SKM-1 (cell line): ENCODE measurements around the gene NCOA5.

Source experiments
- DNase-seq: peaks from one replicate; lab custom pipeline; 2025; ENCODE audit not compliant: unreplicated experiment; lab: John Stamatoyannopoulos, UW

Gene NCOA5

DNA sequence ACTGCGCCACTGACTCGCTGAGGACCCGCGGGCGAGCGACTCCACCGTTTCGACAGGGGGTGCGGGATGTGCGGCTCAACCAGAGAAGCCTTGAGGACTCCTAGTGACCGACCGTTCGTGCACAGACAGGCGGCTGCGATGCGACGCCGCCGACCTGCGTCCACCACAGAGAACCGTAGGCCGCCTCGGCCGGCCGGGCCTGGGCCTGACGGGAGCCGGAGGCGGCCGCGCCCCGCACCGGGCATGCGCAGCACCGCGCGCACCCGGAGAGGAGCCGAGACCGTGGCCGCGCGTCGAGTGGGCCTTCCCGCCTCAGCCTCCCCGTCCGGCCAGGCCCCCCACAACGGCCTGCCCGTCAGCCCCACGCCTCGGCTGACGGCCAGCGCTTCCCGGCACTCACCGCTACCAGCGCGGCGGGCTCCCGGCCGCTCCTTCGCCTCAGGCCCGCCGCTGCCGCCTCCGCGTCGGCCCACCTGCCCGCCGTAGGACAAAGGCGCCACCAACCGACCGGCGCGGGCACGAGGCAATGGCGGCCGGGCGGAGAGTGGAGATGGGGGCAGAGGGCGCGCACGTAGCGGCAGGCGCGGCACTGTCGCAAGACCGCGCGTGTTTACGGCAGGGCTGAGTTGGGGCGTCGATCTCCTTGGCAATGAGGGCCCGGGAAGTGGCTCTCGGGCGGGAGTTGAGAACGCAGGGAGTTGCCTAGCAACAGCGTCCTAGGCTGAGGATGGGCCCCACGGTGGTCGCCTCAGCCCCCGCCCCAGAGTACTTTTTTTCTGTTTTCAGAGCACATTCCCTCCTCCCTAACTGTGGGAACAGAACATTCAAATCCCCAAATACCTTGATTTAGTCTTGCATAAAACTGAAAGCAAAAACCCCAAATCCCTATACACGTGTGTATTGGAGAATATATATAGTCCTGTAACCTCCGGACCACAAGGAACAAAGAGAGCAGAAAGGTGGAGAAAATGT lies at the start of gene NCOA5:
Gene NCOA5 (minus strand): TSS at position 546 of the 972 bp plus-strand sequence. CDS start 10,538 bp downstream, outside the sequence.
- peak; percentile 90 for DNase-seq

DNA sequence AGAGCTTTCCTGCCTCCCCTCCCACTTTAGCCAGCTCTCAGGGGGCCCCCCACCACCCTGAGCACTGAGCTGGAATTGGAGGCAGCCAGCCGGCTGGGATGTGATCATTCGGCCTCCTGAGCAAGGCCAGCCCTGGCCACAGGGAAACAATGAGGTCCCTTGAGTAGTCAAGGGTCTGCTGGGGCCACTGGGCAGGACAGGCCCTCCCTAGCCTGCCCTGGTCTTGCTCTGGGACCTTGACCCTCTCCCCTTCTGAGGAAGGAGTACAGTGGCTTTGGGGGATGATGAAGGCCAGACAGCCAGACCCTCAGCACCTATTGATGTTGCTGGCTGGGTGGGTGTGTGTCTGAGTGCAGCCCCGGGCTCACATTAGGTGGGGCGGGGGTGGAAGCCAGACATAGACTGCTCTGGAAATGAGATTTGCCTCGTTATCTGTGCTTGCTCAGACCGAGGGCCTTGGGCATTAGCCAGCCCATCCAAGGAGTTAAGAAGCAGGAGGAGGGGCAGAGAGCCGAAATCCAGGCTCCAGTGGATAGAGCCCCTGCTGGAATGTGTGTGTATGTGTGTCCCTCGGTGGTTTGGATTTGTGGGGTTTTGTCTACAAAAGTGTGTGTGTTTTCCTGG lies 49.6 kb upstream of the NCOA5 start:
- no peak for DNase-seq

DNA sequence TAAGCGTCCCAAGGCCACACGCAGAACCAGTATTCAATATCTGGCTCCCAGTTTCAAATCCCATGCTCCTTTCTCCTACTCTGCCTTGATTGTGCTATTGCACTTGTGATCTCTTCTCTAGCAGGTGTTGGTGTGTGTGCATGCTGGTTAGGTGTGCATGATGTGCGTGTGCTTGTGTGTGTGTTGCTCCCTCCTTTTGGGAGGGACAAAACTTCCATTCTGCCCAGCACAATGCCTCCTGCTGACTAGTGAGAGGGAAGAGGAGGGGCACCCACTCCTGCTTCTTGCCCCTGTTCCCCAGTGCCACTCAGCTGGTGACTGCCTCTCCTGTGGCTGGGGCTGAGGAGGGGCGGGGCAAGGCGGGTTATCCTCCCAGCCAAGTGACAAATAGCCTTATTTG lies 48.1 kb upstream of the NCOA5 start:
- DNase-seq = no peak

DNA sequence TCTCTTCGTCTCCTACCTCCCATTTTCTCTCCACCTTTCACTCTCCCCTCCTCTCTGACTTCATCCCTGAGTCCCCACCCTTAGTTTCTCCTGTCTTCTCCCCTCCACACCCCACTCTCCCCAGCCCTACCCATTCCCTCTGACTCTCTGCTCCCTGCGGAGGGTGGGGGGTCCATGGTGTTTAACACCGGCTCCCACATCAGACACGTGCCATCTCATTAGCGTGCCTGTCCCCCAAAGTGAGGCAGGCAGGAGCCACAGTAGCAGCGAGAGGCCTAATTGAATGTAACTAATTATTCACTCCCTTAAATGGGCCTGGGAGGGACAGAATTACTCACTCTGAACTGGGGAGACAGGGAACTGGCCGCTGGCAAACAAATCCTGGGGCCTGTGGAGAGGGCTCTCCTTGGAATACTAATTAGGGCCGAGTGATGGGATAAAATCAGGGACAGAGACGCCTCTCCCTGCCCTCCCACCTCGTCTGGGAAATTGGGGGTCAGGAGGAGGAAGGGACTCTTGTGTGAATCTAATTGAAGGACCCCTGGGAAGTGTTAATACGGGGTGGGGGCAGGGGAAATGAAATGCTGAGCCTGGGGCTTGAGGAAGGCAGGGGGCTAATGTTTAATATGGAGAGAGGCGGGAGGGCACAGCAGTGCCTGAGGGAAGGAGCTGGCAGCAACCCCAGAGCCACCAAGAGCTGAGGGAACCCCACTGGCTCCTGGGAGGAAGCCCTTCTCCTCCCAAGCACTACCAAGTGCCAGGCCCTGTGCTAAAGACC lies 46.3 kb upstream of the NCOA5 start:
- DNase-seq = no peak

DNA sequence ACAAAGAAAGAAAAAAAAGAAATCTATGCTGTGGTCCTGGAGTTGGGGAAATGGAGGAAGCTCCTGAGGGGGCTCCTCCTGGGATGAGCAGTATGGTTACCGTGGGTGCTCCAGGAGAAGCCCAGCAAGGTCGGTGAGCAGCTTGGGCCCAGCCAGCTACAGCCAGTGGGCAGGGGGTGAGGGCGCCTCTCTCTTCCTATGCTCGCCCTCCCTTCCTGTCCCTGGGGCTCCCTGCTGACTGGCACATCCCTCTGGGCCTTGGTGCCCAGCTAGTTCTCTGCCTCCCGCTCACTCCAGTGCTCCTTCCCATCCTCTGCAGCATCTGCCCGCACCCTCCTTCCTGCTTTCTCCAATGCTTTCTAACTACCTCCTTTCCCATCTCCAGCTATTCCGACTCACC lies 45.0 kb upstream of the NCOA5 start:
- no peak for DNase-seq

- no peak for DNase-seq
Observed at GRCh38 chr20:46133886-46134654, 44.3 kb upstream of the NCOA5 start.

DNA sequence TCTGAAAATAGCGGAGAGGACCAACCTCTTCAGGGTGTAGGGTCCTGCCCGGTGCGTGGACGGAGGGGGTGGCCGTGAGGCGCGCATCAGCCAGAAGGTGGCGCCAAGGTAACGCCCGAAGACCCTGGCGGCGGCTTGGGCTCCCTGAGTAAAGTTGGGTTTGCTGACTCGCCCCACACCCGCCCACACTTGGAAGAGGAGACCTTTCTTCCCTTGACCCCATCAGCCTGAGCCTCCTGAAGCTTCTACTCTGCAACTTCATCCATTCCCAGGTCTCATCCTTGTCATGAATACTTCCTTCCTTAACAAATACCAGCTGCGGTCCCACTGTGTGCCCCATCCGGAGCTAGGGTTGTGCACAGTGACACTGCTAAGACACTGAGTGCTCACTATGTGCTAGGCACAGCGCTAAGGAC lies 43.0 kb upstream of the NCOA5 start:
- peak; percentile 46 for DNase-seq

- no peak for DNase-seq
Observed at GRCh38 chr20:46131396-46131795, 41.6 kb upstream of the NCOA5 start.

DNA sequence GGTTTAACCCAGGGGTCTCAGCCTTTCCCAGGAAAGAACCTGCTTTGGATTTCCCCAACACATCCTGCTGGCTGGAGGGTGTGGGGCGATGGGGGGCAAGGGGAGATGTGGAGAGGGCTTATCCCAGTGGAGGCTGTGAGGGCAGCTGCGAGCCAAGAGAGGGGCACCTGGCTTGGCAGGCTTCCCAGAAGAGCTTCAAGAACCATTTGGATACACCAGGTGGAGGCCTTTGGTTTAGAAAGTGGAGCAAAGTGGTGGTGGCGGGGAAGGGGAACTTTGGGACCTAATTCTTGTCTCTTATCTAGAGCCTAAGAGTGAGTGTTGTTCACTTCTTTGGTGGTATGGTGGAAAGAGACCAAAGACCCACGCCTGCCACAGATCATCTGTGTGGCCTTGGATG lies 40.8 kb upstream of the NCOA5 start:
- no peak for DNase-seq

- DNase-seq = no peak
Observed at GRCh38 chr20:46129955-46130481, 40.3 kb upstream of the NCOA5 start.

DNA sequence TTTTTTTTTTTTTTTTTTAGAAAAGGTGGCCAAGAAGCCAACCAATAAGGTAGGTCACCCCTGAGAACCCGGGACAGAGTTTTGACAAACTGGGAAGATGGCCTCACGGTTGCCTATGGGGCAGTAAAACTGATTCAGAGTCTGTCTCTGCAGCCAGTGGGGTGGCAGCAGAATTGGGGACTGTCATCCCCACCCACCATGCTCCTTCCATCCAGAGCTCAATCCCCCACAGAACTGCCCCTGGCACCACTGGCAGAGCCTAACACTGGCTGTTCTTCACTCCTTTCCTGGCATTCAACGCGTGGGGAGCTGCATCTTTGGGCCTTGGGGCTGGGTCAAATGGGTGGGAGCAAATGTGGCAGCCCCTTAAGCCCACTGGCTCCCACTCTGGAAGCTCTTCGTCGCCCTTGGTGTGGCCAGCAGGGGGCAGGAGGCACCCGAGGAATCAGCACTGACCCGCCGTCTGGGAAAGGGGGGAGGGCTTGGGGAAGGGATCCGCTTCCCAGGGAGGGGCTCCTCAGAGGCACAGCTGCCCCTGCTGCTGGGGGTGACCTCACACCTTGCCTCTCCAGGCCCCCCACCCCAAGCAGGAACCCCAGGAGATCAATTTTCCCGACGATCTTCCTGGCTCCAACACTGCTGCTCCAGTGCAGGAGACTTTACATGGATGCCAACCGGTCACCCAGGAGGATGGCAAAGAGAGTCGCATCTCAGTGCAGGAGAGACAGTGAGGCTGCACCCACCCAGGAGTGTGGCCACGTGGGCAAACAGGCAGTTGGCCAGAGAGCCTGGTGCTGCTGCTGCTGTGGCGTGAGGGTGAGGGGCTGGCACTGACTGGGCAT lies 38.8 kb upstream of the NCOA5 start:
- DNase-seq = no peak

DNA sequence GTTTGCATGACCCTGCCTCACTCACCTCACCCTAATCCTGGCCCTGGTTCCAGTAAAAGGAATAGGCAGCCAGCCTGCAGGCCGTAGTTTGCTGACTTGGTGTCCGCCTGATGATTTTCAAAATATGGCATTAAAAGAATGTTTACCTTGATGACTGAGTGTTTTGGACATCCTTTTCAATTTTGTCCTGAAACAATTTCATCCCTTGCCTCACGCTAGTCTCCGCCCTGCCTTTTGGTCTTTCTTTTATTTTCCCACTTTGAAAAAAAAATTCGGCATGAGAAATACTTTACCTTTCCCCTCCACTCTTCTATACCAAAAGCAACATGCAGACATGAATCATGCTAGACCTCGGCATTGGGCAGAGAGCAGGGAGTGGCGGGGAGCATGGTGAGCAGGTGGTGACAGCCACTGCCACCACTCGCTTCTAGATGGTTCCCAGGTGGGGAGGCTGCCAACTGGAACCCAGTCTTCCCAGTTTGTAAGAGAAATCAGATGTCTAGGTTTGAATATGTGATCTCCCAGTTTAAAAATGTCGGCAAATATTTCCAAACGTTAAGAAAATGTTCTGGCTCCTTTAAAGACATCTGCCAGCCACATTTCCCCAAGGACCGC lies 37.7 kb upstream of the NCOA5 start:
- DNase-seq = no peak

DNA sequence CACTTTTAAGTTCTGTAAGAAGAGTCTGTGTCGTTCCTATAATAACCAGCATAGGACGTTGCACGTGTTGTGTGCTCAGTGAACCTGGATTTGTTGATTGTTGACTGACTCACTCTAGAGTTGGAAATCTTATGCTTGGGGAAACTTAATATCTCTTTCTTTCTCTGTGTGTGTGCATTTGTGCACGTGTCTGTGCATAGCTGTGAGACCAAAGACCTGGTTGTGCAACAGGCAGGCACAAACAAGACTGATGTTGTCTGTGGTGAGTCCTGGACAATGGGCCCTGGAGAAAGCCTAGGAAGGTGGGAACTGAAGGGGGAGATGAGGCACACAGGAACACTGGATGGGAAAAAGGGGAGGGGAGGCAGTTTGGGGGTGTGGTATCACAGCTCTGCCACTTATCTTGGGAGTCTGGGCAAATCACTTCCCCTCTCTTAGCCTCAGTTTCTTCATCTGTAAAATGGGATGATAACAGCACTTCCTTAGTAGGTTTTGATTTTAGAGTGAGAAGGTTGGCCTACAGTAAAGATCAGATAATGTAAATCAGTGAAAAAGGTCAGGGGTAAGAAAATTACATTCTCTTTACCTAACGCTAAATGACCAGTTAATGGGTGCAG lies 36.8 kb upstream of the NCOA5 start:
- no peak for DNase-seq

DNA sequence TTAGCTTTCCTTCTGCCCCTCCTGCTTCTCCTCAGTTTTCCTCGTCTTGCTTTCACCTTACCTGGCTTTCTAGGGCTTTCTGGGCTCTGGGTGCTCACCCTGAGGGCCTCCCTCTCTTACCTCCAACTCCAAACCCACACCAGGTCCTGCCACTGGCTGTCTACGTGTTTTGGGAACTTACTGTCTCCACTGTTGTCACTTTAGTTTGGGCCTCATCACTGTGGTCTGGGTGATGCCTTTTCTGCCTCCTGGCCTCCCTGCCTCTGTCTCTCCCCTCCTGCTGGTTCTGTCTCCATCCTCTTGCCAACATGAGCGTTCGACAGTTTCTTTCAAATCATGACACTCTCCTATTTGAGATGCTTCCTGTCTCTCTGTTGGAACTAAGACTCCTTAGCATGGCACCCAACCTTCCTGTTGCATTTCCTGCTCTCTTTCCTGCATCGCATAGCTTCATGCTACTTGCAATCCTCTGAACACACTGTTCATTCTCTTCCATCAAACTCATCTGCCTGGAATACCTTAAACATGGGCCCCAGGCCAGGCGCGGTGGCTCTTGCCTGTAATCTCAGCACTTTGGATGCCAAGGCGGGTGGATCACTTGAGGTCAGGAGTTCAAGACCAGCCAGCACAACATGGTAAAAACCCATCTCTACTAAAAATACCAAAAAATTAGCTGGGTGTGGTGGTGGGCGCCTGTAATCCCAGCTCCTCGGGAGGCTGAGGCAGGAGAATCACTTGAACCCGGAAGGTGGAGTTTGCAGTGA lies 33.9 kb upstream of the NCOA5 start:
- no peak for DNase-seq

DNA sequence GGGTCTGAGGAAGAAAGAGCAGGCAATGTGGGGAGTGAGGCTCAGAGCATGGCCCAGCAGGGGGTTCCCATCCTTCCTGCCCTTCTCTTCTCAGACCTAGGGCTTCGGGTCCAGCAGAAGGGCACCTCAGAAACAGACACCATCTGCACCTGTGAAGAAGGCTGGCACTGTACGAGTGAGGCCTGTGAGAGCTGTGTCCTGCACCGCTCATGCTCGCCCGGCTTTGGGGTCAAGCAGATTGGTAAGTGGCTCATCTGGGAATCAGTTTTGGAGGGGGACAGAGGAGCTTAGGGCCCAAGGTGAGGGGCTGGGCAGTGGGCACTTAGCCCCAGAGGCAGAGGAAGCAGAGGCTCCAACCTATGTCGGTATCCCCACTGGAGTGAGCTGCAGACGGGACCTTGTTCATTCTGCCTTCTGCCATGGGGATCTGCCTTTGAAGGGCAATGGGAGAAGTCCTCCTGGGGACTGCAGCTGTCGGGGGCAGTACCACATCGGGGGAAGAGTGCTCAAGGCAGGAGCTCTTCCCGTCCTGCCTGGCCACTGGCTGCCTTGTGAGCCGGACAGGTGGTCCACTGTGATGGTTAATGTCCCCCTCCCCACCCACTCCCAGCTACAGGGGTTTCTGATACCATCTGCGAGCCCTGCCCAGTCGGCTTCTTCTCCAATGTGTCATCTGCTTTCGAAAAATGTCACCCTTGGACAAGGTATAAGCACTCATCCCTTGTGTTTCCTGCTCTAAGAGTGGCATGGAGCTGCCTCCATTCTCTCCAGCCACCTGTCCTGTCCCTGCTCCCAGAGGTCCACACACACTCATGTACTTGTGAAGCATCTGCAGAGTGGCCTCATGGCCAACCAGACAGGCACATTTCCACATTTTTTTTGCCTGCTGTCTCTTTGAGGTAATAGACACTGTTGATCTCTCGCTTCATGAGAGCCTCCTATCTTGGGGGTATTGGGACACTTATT lies 33.0 kb upstream of the NCOA5 start:
- DNase-seq = no peak

GRCh38 chr20:46122071-46122470 lies 32.3 kb upstream of the NCOA5 start:
- no peak for DNase-seq
